GM19328 (cell line): ENCODE data around the gene TIMM13.

Source experiments
- ATAC-seq: cut with Tn5 transposase; IDR thresholded peaks from one replicate; pipeline ENCODE4 v1.9.1; 2021; ENCODE audit warnings: mild to moderate bottlenecking, moderate library complexity; ENCODE audit not compliant: unreplicated experiment

The TIMM13 gene

DNA sequence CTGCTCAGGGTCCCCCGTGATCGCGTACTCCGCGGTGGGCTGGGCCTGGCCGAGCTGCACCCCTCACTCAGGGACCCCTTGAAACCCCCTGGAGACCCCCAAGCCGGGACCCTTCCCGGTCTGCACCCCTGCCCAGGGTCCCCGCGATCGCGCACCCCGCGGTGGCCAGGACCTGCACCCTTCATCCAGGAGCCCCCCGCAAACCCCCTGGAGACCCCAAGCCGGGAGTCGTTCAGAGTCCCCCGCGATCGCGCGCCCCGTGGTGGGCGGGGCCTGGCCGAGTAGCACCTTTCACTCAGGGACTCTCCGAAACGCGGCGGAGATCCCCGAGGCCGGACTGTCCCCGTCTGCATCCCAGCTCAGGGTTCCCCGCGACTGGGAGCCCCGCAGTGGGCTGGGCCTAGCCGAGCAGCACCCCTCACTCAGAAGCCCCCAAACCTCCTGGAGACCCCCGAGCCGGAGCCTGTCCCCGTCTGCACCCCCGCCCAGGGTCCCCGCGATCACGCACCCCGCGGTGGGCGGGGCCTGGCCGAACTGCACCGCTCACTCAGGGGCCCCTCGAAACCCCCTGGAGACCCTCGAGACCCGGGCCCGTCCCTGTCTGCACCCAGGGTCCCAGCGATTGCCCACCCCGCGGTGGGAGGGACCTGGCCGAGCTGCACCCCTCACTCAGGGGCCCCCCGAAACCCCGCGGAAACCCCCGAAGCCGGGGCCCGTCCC lies 28.6 kb upstream of the TIMM13 start:
- peak; percentile 20 for ATAC-seq

DNA sequence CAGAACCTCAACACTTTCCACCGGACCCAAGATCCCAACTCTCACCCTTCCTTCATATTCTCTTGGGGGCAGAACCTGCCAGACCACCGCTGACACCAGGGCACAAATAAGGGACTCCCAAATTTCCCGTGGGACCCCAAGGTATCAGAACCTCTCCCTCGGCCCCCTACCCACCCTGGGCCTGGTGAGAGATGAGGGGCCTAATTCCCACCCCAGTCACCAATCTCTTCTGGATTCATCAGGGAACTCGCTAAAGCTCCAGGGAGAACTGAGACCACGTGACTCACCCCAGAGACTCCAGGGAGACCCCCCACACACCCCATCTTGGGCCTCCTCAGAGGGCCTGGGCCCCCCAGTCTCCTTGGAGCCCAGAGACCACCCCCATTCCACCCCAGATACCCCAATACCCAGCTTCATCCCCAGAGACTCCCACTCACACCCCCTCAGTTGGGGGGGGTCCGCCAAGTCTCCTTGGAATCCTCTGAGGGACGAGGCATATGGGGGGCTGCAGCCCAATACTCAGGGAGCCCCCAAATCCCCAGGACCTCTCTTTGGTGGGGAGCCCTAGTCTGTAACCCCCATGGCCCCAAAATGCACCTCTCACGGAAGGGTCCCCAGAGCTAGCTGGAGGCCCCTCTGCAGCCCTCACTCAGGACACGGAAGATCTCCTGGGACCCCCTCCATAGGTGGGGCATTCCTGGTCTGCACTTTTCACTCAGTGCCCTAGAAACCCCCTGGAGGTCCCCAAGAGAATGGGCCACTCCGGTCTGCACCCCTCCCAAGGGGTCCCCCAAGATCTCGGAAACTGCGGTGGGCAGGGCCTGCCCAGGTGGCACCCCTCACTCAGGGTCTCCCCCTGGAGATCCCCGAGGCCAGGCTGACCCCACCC lies 27.8 kb upstream of the TIMM13 start:
- no peak for ATAC-seq

DNA sequence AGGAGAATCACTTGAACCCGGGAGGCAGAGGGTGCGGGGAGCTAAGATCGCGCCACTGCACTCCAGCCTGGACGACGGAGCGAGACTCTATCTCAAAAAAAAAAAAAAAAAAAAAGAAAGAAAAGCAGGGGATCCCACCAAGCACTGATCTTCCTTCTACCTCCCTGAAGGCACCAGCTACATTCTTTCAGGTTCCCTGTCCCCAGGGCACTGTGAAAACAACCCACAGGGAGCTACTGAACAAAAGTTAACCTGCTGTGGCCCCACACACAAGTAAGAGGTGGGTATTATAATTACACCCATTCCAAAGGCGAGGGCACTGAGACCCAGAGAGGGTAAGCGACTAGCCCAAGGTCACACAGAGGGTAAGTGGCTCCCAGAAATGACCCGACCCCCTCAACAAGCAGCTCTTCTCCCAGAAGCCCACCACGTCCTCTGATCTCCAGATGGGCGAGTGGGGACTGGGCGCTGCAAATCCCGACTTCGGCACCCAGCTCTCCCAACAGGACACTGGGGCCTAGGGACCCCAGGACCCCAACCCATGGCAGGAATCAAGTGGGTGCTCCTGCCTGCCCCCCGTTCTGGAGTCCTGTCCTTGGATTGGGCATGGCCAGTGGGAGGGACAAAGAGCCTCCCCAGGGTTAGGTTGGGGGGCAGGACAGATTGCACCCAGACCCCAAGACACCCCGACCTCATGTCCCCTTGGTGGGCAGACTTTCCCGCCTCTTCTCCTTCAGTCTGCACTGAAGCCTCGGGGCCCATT lies 27.0 kb upstream of the TIMM13 start:
- no peak for ATAC-seq

DNA sequence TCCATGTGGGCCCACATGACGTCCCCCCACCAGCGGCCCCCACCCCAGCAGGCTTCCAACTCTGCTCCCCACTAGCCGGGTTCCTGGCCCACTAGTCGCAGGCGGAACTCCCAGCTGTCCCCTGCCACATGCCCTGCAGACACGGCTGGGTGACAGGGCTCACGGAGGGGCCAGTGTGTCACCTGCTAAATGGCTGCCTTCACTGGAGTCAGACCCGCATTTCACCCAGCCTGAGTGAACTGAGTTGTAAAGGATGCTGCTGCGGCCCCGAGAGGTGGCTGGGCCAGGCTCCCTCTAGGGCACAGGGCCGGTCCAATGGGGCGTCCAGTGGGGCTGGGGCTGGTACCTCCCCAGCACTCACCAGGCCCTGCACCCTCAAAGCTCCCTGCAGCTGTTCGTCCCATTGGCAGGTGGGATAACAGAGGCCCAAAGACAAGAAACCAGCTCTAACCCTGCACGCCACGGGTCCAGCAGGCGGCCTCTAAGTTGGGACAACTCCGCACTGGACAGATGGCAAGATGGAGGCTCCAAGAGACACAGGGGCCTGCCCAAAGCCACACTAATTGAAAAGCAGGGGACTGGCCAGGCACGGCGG lies 26.1 kb upstream of the TIMM13 start:
- no peak for ATAC-seq

DNA sequence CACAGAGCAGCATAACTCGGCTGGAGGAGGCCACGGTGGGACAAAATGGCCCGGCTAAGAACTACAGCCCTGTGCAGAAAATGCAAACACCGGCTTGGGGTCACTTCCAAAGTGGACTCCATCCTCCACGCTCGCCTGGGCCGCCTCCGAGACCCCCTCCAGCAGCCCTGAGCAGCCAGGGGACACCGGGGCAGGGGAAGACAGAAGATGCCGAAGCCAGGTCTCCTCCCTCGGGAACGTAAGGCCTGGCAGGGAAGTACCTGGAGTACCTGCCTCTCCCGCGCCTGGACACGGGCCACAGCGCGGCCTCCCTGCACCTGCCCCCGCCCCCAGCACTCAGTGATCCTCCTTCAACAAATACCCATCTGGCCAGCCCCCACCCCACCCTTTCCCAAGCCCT lies 24.4 kb upstream of the TIMM13 start:
- ATAC-seq = no peak

DNA sequence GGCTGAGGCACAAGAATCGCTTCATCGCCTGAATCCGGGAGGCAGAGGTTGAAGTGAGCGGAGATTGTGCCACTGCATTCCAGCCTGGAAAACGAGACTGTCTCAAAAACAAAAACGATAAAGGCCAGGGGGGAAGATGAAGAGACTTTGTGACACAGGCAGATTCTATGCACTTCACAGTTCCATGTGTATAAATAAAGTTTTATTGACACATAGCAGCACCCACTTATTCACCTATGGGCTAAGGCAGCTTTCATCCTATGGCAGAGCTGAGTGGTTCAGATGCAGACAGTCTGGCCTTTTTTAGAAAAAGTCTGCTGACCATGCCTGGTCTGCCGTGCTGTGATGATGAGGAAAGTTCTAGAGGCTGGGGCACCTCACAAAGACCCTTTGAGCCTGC lies 23.8 kb upstream of the TIMM13 start:
- no peak for ATAC-seq

DNA sequence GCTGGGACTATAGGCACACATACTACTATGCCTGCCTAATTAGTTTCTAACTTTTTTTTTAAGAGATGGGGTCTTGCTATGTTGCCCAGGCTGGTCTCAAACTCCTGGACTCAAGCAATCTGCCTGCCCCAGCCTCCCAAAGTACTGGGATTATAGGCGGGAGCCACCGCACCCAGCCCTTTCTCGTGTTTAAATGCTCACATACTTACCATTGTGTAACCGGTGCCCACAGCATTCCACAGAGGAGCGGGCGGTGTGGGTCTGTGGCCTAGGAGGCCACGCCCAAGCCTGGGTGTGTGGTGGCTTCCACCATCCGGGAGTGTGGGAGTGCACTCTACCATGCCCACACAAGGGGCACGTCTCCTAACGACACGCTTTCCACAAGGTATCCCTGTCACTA lies 21.6 kb upstream of the TIMM13 start:
- ATAC-seq = no peak

DNA sequence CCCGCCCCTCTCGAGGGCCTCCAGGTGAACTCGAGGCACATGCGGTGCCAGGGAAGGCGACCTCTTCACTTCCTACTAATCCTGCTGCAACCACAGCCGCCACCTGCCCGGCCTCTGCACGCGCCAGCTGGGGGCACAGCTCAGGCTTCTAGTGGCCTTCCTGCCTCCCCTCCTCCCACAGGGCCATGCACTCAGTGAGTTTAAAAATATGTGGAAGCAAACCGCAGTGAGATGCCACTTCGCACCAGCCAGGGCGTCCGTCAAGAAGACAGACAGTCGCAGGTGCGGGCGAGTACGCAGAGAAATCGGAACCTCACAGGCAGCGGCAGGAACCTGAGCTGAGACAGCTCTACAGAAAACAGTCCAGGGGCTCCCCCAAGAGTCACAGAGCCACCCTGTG lies 19.0 kb upstream of the TIMM13 start:
- no peak for ATAC-seq

DNA sequence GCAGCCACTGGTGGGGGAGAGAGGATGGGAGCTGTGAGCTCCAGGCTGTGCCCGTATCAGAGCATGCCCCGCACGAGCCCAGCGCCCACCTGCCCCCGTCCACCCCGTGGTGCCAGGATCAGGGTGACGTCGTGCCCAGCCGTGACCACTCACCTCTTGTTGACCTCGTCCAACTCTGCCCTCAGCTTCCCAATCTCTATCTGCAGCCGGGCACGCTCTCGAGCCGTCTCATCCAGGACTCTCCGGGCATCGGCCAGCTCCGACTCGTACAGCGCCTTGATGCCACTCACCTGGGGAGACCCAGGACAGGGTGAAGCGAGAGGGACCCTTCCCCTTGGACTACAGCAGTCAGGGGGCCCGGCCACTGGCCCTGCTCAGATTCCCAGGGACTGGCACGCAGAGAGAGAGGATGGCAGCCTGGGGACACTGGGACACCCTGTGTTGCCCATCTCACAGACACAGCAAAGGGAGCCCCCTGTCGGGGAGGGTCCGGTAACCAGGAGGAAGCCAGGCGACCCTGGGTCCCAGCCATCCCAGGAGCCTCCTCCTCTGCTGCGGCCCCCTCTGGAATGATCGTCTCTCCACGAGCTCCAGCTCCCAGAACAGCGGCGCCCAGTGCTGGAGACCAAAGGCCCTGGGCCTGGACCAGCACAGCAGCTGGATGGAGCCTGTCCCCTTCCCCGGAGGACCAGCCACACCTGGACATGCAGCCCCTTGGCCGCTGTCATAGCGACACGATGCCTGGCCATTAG lies 17.0 kb upstream of the TIMM13 start:
- no peak for ATAC-seq

DNA sequence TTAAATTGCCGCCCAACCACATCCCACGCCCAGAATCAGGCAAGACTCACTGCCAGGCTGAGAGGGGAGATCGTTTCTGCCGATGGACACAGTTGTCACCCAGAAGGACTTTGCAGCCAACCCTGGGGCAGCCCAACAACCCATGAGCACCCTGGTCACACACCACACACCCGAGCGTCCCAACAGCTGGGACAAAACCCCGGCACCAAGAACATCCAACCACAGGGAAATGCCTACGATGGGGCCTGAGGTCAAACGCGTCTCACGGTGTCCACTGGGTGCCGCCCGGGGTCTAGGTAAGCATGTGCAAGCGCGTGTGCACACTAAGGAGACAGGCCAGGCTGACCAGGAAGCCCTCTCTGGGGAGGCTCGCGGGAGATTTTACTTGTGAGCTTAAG lies 16.4 kb upstream of the TIMM13 start:
- ATAC-seq = no peak

DNA sequence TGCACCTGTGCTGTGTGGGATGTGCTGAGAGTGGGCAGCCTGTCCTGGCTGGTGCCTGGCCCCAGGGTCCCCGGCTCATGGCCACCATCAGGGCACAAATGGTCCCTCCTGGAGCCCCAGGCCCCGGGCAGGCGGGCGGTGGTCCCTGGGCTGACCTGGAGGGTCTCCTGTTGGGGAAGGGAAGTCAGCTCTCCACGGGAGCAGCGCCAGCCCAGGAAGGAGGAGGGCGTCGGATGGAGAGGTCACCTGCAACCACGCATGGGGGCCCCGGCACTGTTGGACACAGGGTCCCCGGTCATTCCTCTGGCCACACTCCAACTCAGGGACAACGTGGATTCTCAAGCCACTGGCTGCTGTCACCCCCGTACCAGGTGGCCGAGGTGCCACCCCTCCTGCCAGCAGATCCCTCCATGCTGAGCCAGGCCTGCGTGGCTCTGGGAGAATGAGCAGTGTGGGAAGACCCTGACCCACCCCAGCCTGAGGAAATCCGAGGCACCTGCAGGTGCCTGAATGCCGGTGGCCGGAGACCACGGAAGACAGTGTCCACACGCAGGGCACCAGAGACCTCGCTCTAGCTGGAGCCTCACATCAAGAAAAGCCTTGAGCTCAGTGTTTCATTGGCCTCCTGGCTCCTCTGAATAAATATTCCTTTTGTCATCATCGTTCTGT lies 15.9 kb upstream of the TIMM13 start:
- ATAC-seq = no peak

DNA sequence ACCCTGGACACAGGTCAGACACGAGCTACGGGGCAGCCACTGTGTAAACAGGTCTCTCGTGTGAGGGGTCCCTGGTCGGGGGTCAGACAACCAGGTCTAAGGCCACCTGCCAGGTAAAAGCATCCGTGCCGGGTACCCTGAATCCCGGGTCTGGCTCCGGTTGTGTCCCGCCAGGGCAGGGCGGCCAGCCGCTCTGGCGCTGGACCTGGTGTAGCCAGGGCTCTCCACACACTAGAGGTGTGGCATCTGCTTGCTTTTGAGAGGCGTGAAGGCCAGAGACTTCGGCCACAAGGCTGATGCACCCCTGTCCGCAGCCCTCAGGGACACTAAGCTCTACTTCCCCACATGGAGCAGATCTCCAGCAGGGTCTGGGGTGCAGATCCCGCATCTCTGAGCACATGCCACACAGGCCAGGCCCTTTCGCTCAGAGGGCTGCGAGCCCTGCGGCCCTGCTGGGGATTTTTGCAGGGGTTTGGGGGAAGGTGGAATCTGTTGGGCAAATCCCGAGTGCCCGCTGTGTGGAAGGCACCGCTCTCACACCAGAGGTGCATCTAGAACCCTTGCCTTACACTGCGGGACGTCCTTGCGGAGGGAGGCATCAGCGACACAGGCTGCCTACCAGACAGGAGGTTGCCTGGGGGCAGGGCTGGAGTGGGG lies 13.8 kb upstream of the TIMM13 start:
- no peak for ATAC-seq

DNA sequence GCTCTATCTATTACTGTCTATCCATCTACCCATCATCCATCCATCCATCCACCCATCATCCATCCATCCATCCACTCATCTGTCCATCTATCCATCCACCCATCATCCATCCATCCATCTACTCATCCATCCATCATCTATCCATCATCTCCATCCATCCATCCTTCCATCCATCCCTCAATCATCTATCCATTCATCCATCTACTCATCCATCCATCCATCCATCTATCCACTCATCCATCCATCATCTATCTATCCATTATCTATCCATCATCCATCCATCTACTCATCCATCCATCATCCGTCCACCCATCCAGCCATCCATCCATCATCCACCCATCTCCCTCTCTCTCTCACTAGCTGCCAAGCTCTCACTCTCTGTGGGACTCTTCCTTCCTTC lies 13.1 kb upstream of the TIMM13 start:
- no peak for ATAC-seq

DNA sequence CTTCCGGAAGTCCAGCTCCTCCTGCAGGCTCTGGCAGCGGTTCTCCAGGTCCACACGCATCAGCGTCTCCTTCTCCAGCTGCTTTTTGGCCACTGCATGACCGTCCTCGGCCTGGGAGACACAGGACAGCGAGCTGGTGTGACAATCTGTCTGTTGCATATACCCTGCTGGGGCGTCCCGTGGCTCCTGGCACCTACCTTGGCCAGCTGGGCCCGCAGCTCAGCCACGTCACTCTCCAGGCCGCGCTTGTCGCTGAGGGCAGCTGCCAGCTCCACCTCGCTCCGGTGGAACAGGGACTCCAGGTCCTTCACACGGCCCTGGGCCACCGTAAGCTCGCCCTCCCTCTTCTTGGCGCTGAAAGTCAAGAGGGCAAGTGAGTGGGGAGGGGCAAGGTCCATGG lies 10.8 kb upstream of the TIMM13 start:
- no peak for ATAC-seq

DNA sequence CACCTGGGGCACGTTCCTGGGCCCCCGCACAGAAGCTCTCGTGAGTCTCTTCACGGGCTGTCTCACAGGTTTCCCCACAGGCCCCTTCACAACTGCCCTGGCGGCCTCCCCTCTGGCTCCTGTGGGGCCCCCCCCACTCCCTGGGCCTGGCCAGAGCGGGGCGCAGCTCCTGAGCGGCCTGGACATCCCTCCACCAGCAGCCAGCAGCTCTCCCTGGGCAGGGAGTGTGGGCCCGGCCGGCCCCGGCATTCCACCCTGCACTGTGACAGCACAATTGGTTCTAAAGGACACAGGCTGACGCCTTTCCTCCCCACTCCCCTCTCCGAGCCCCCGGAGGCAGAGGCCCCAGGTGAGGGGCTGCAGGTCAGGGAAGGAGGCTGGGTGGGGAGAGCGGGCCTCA lies 9.5 kb upstream of the TIMM13 start:
- ATAC-seq = no peak

DNA sequence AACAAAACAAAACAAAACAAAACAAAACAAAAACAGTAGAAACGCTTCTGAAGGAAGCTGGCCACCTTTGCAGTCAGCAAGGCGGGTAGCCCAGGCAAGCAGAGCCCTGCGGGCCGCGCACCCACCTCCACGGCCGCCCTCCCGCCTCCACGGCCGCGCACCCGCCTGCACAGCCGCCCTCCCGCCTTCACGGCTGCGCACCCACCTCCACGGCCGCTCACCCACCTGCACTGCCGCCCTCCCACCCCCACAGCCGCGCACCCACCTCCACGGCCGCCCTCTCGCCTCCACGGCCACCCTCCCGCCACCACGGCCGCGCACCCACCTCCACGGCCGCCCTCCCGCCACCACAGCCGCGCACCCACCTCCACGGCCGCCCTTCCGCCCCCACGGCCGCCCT lies 9.0 kb upstream of the TIMM13 start:
- no peak for ATAC-seq

DNA sequence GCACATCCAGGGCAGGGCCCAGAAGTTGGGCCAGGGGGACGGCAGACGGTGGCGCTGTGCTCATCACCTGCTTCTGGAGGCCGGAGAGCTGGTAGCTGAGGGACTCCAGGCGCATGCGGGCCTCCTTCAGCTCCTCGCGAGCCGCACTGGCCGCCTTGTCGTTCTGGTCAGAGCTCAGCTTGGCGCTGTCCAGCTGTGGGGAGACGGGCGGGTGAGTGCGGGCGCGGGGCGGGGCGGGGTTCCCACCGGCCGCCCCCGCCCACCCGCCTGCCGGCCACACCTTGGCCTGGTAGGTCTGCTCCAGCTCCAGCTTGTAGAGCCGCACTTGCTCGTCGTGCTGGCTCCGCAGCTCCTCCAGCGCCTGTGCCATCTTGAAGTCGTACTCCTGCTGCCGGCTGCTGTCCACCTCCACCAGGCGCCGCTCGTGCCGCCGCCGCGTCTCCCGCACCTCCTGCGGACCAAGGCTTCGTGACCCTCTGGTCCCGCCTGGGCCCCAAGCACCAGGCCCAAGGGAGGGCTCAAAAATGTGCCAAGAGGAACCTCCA lies 7.4 kb upstream of the TIMM13 start:
- ATAC-seq = no peak

DNA sequence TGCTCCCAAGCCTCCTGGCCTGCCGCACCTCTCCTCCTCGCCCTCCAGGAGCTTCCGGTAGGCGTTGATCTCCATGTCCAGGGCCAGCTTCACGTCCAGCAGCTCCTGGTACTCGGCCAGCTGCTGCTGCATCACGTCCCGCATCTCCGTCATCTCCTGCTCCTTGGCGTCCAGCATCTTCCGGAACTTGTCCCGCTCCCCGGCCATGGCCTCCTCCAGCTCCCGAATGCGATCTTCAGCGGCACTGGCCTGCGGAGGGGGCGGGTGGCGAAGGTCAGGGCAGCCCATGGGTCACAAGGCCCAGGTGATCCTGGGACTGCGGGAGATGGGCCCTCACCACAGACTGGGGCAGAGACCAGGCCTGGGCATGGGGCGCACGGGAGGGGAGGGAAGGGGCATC lies 6.9 kb upstream of the TIMM13 start:
- ATAC-seq = no peak

DNA sequence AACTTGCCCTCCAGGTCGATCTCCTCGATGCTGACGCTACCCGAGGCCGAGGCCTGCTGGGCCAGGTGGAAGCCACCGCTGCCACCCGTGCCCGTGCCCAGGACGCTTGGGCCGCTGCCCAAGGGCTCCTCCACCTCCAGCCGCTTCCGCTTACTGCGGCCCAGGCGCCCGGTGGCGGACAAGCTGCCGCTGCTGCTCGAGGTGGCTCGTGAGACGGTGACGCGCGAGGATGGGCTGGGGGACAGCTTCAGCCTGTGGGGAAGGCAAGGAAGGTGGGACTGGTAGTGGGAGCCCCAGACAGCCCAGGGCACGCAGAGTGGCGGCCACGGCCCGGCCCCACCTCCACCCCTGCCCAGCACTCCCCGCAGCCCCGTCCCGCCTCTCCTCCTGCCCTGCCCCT lies 6.5 kb upstream of the TIMM13 start:
- no peak for ATAC-seq
